DND-41 (cell line): ENCODE results near the gene BRINP2.

ENCODE experiments used
- ATAC-seq: fragments of 200-7000 bp; cut with Tn5 transposase; 3 replicates; pipeline ENCODE4 v1.9.1; 2021; ENCODE audit warnings: low read depth; ENCODE audit not compliant: insufficient read depth
- DNase-seq: peaks from one replicate; pipeline ENCODE4 v3.0.0-alpha.2; 2020
- H2AFZ ChIP-seq: 2 replicates; pipeline ENCODE4 v1.6.0; 2012; ENCODE audit warnings: low read depth, low read length
- H3K27ac ChIP-seq: 2 replicates; pipeline ENCODE4 v1.5.1; 2012; ENCODE audit warnings: low read length, inconsistent platforms
- H3K27me3 ChIP-seq: fragments of 200-600 bp; sonication (generic); 2 replicates; pipeline ENCODE4 v1.6.0; 2012; ENCODE audit warnings: low read length, mild to moderate bottlenecking, inconsistent platforms; ENCODE audit not compliant: insufficient read depth, poor library complexity
- H3K36me3 ChIP-seq: 2 replicates; pipeline ENCODE4 v1.5.1; 2012; ENCODE audit warnings: low read length, inconsistent platforms; ENCODE audit not compliant: insufficient read depth
- H3K4me1 ChIP-seq: 2 replicates; pipeline ENCODE4 v1.5.1; 2012; ENCODE audit warnings: mild to moderate bottlenecking, low read length; ENCODE audit not compliant: insufficient read depth
- H3K4me2 ChIP-seq: 2 replicates; pipeline ENCODE4 v1.6.0; 2012; ENCODE audit warnings: mild to moderate bottlenecking, moderate library complexity, low read length, inconsistent platforms; ENCODE audit not compliant: insufficient read depth
- H3K4me3 ChIP-seq, 2 experiments: fragments of 200-600 bp in 1 of 2; shearing (Covaris generic) in 1 of 2; 2 replicates each; pipeline ENCODE4 v1.5.1; 2012 to 2016; ENCODE audit warnings: inconsistent platforms in 2 of 2, low read length in 2 of 2, mild to moderate bottlenecking in 2 of 2, low read depth in 1 of 2, moderate library complexity in 1 of 2
- H3K79me2 ChIP-seq: 2 replicates; pipeline ENCODE4 v1.6.0; 2012; ENCODE audit warnings: low read length, inconsistent platforms; ENCODE audit not compliant: insufficient read depth
- H3K9ac ChIP-seq: 2 replicates; pipeline ENCODE4 v1.6.0; 2012; ENCODE audit warnings: low read depth, mild to moderate bottlenecking, inconsistent platforms, low read length, moderate library complexity
- H3K9me3 ChIP-seq: 2 replicates; pipeline ENCODE4 v1.5.1; 2012; ENCODE audit warnings: low read length, moderate library complexity, mild to moderate bottlenecking, inconsistent platforms; ENCODE audit not compliant: insufficient read depth, severe bottlenecking
- H4K20me1 ChIP-seq: 2 replicates; pipeline ENCODE4 v1.6.0; 2012; ENCODE audit warnings: low read length; ENCODE audit not compliant: insufficient read depth
- EZH2 ChIP-seq: IDR thresholded peaks from 3 replicates; pipeline ENCODE4 v1.6.1; 2012; ENCODE audit warnings: borderline replicate concordance, low read depth, mild to moderate bottlenecking, moderate library complexity, low read length, inconsistent platforms; ENCODE audit not compliant: severe bottlenecking
- TF ChIP-seq, protein P1 (sequence below): IDR thresholded peaks from 2 replicates; pipeline ENCODE4 v1.5.1; 2012; ENCODE audit warnings: borderline replicate concordance, low read length, moderate library complexity, mild to moderate bottlenecking; ENCODE audit not compliant: poor library complexity, severe bottlenecking; ENCODE audit errors: extremely low read depth

BRINP2 gene

DNA sequence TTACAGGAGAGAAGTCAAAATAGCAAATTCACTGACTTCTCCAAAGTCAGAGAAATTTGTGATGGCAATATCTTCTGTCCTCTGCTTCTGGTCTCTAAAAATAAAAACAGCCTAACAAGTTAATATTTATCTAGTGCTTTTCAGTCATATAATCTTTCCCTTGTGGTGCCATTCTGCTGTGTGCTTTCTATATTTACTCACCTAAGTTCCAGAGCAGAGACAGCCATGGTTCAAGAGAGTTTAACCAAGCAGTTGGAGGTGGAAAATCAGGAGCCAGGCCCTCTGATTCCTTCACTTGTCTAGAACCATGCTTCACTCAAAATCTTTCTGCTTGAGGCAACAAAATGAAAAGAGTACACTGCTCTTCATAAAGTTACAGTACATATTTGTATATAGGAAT is 39.3 kb downstream of the BRINP2 start:
- H4K20me1 ChIP-seq: no peaks in the 10 kb centered on the region
- no peak overlapping the region for H2AFZ ChIP-seq
- no peak overlapping the region for H3K27ac ChIP-seq
- ATAC-seq (no peak), DNase-seq (no peak)
- TF ChIP-seq, protein P1, sequence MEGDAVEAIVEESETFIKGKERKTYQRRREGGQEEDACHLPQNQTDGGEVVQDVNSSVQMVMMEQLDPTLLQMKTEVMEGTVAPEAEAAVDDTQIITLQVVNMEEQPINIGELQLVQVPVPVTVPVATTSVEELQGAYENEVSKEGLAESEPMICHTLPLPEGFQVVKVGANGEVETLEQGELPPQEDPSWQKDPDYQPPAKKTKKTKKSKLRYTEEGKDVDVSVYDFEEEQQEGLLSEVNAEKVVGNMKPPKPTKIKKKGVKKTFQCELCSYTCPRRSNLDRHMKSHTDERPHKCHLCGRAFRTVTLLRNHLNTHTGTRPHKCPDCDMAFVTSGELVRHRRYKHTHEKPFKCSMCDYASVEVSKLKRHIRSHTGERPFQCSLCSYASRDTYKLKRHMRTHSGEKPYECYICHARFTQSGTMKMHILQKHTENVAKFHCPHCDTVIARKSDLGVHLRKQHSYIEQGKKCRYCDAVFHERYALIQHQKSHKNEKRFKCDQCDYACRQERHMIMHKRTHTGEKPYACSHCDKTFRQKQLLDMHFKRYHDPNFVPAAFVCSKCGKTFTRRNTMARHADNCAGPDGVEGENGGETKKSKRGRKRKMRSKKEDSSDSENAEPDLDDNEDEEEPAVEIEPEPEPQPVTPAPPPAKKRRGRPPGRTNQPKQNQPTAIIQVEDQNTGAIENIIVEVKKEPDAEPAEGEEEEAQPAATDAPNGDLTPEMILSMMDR: no peak
- TF ChIP-seq EZH2: no peak
- H3K79me2 ChIP-seq: no peaks in the 10 kb centered on the region
- H3K9me3 ChIP-seq: no peaks in the 10 kb centered on the region
- no peaks in the 10 kb centered on the region for H3K4me1 ChIP-seq
- no peaks in the 10 kb centered on the region for H3K27me3 ChIP-seq
- H3K4me3 ChIP-seq: no peak overlapping the region
- no peak overlapping the region for H3K4me2 ChIP-seq
- H3K36me3 ChIP-seq: no peaks in the 10 kb centered on the region
- no peak overlapping the region for H3K9ac ChIP-seq

- H3K4me1 ChIP-seq: no peaks in the 10 kb centered on the region
- no peak overlapping the region for H3K4me3 ChIP-seq
- no peak overlapping the region for H3K4me2 ChIP-seq
- H3K9ac ChIP-seq: no peak overlapping the region
- DNase-seq (no peak), ATAC-seq (no peak)
- no peaks in the 10 kb centered on the region for H3K36me3 ChIP-seq
- H3K79me2 ChIP-seq: no peaks in the 10 kb centered on the region
- H4K20me1 ChIP-seq: no peaks in the 10 kb centered on the region
- no peak overlapping the region for H2AFZ ChIP-seq
- TF ChIP-seq, protein P1: no peak
- no peak for TF ChIP-seq EZH2
- no peaks in the 10 kb centered on the region for H3K9me3 ChIP-seq
- no peaks in the 10 kb centered on the region for H3K27me3 ChIP-seq
- no peak overlapping the region for H3K27ac ChIP-seq
These were observed 40.5 kb downstream of the BRINP2 start for GRCh38 chr1:177211231-177211630.

DNA sequence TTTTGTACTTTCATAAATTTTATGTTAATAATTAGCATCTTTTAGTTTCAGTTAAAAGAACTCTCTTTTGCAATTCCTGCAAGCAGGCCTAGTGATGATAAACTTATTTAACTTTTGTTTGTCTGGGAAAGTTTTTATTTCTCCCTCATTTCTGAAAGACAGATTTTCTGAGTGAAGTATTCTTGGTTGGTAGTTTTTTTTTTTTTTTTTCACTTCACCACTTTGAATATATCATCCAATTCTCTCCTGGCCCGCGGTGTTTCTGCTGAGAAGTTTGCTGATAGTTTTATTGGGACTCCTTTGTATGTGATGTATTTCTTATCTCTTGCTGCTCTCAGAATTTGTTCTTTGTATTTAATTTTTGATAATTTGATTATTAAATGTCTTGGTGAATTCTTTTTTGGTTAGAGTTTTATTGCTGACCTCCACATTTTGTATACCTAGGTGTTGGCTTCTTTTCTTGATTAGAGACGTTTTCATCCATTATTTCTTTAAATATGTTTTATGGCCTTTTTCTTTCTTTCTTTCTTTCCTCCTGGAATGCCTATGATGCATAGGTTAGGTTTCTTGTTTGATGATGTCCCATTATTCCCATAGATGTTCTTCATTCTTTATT is 45.9 kb downstream of the BRINP2 start:
- H4K20me1 ChIP-seq: no peaks in the 10 kb centered on the region

More for the DNA sequence above, 45.9 kb downstream of the BRINP2 start:
- no peak overlapping the region for H3K27ac ChIP-seq
- no peaks in the 10 kb centered on the region for H3K27me3 ChIP-seq
- ATAC-seq: no peak
- no peaks in the 10 kb centered on the region for H3K36me3 ChIP-seq
- no peaks in the 10 kb centered on the region for H3K4me1 ChIP-seq
- no peak for DNase-seq
- peaks cover 3% of the 10 kb centered on the region for H3K9me3 ChIP-seq
- H2AFZ ChIP-seq: no peak overlapping the region
- H3K4me3 ChIP-seq: no peak overlapping the region
- no peak overlapping the region for H3K4me2 ChIP-seq
- no peaks in the 10 kb centered on the region for H3K79me2 ChIP-seq
- TF ChIP-seq, protein P1: no peak
- TF ChIP-seq EZH2: no peak
- no peak overlapping the region for H3K9ac ChIP-seq
